Activated T-helper 17 cell treated with anti-CD3 and anti-CD28 coated beads, Interleukin-2, amount 50 U/mL, for 72 hours (primary cell): ENCODE measurements around the gene NANS. TPM values are rescaled to one million over a fixed set of nuclear protein-coding genes. Genes with fewer than 3 reads are reported as not detected.

Experiments
- total RNA-seq, 2 donors: library from RNA; stranded (reverse); gene quantifications; one replicate each; pipeline ENCODE4 v1.2.3, GENCODE V29; 2022

NANS gene
- total RNA-seq, 2 donors from 2014 or later = 46.4 to 54.4 TPM

Other genes with a start within 250 kb of the NANS start
- gene FOXE1, start 203.5 kb upstream of the NANS start, total RNA-seq = not detected
- 10 to 100 TPM; 21.3 to 23.6 TPM for gene TRMO, start 134.2 kb upstream of the NANS start, total RNA-seq
- 1 to 10 TPM in 1 of 2 donors, under 1 TPM in 1; 0.95 to 1.2 TPM for gene HEMGN, start 118.6 kb upstream of the NANS start, total RNA-seq
- gene ANP32B, start 73.4 kb upstream of the NANS start, total RNA-seq = 100 to 1,000 TPM; 182 to 257 TPM
- gene TRIM14, start 62.5 kb downstream of the NANS start, total RNA-seq = 10 to 100 TPM; 43.4 to 57.8 TPM
- 10 to 100 TPM in 1 of 2 donors, 1 to 10 TPM in 1; 9.9 to 18.2 TPM for gene CORO2A, start 135.9 kb downstream of the NANS start, total RNA-seq
- gene TBC1D2, start 198.9 kb downstream of the NANS start, total RNA-seq = 1 to 10 TPM; 5.6 to 6.4 TPM